HG03060 (cell line): ENCODE measurements around the gene HSF5.
"Not testable (repeated sequence)": the region's sequence is repeated elsewhere in the genome, so short reads cannot be mapped to it uniquely, and the experiment has no call there.

Experiments
- ATAC-seq: cut with Tn5 transposase; IDR thresholded peaks from one replicate; pipeline ENCODE4 v1.9.1; 2021; ENCODE audit warnings: low read depth, moderate number of reproducible peaks; ENCODE audit not compliant: unreplicated experiment

The HSF5 gene

DNA sequence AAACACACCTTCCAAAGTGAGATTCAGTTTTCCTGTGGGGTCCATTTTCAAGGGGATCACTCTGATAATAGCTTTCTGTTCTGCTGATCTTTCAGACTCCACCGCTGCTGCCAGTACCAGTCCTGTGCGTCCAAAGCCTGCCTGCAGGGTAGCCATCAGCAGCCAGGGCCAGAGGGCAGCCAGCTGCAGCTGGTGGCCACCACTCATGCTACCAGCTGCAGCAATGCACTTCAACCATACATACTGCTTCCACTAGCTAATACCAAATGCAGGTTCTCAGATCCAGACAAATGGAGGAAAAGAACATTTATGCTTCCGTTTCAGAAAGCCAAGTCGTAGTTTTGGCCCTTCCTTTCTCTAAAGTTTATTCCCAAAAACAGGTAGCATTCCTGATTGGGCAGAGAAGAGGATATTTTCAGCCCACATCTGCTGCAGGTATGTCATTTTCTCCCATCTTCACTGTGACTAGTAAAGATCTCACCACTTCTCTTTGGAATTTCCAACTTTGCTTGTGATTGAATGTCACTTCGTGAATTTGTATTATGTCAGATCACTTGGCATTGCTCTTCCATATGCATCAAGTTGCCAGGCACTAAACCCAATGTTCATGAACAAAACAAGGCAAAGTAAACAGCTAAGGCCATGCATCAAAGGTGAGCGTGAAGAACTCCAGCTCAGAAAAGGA is 72.7 kb downstream of the HSF5 start:
- ATAC-seq, result no peak

DNA sequence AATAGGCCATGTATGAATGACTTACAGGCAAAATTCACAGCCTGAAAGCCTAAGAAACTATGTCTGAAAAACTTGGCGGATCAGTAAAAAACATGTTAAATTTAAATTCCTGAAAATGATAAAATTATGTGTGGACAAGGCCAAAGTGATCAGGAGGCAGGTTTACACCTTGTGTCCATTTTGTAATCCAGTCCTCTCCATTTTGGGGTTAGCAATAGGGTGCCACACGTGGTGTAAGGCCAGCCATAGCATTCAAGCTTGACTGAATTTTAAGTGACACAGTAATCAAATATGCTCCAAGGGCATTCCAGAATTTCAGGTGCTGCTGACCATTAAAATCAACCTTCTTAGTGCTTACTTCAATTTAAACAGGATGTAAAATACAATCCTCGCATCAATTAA is 73.6 kb downstream of the HSF5 start:
- ATAC-seq, result no peak

DNA sequence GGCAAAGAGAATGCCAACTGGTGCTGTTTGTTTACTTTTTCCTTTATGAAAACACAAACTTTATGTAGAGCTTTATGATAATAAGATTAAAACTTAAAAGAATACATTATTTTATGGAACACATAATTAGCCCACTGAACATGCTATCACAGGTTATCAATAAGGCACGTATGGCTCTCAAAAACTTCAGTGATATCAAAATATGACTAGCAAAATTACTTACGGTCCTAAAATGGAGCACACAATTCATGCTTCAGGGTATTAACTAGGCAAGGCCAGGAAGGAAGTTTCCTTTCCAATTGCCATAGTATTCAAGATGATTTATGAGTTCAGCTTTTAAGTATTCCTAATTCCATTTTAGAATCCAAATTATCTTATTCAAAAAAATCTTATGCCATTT is 74.5 kb downstream of the HSF5 start:
- ATAC-seq, result no peak

GRCh38 chr17:58412961-58413586 is 75.1 kb downstream of the HSF5 start:
- no peak for ATAC-seq

DNA sequence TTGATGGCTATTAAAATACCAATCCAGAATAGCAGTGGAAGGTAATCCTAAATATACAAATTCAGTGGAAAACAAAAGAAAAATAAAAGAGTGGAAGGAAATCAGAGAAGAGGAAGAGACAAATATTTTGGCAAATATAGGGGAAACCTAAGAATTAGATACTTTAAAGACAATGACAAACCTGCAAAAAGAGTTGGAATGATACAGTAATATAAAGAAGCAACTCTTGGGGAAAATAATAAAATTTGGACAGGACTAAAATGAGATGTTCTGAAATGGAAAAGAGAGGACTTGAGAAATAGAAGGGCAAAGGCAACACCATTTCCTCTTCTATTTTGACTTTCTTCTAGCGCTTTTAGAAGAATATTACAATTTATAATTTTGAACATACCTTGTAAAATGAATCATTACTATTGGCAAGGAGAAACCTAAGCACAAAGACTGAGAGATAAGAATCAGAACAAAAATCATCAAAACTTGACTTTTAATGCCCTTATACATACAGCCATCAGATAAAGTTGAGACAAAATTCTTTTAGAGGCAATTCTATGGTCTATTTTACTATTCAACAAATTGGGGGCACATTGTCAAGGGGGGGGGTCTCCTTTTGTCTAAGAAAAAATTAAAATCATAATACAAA is 76.0 kb downstream of the HSF5 start:
- no peak for ATAC-seq

GRCh38 chr17:58411408-58411894 is 76.8 kb downstream of the HSF5 start:
- no peak for ATAC-seq

GRCh38 chr17:58410714-58411407 is 77.3 kb downstream of the HSF5 start:
- ATAC-seq, result no peak

GRCh38 chr17:58409432-58409831 is 78.8 kb downstream of the HSF5 start:
- ATAC-seq, result no peak

- no peak for ATAC-seq
These were observed 84.9 kb downstream of the HSF5 start for GRCh38 chr17:58403311-58403710.

GRCh38 chr17:58402679-58403078 is 85.5 kb downstream of the HSF5 start:
- no peak for ATAC-seq

GRCh38 chr17:58402047-58402446 is 86.2 kb downstream of the HSF5 start:
- ATAC-seq, result no peak

GRCh38 chr17:58401287-58401686 is 86.9 kb downstream of the HSF5 start:
- ATAC-seq, result no peak

GRCh38 chr17:58400826-58401225 is 87.4 kb downstream of the HSF5 start:
- ATAC-seq, result no peak

- ATAC-seq, result no peak
These were observed 88.2 kb downstream of the HSF5 start for GRCh38 chr17:58399974-58400373.

DNA sequence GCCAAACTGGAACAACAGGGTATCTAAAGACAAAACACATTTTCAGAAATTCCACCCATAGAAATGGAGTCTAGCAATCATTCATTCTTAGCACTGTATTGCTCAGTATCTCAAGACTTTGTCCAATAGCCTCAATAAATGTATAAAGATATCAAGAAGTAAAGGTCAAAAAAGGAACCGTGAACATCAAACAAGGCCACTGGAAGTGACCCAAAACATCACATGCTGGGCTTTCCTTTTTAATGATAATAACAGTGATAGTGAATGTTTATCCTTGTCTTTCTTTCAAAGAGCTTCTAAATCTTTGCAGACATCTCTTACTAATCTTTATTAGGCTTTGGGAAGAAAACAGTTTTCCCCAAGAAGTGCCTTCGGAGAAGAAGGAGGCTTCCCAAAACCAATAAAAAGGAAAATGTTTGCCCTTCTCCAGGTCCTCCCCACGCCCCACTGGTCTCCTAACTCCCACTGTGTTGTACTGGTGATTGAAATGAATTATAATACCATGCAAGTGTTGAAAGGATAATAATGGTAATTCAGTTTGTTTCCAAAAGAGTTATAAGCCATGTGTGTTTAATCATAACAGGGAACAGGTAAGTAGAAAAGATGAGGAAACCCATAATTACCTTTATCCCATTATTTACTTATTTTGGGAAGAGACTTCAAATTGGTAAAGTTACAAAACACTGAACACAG is 89.5 kb downstream of the HSF5 start:
- ATAC-seq, result no peak

DNA sequence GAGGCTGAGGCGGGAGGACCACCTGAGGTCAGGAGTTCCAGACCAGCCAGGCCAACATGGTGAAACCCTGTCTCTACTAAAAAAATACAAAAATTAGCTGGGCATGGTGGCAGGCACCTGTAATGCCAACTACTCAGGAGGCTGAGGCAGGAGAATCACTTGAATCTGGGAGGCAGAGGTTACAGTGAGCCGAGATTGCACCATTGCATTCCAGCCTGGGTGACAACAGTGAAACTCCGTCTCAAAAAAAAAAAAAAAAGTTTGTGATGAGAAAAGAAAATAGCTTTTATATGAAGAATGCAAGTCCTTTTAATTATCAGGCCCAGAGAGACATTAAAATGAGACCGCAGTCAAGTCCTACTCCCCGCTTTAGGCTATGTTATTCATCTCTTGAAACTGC is 90.8 kb downstream of the HSF5 start:
- not testable (repeated sequence) for ATAC-seq

GRCh38 chr17:58396173-58396572 is 92.0 kb downstream of the HSF5 start:
- ATAC-seq, result no peak

- ATAC-seq, result no peak
These were observed 93.5 kb downstream of the HSF5 start for GRCh38 chr17:58394534-58395223.

GRCh38 chr17:58391302-58391984 is 96.8 kb downstream of the HSF5 start:
- no peak for ATAC-seq
